ENCODE measurements around the gene CDAN1.

Gene CDAN1

DNA sequence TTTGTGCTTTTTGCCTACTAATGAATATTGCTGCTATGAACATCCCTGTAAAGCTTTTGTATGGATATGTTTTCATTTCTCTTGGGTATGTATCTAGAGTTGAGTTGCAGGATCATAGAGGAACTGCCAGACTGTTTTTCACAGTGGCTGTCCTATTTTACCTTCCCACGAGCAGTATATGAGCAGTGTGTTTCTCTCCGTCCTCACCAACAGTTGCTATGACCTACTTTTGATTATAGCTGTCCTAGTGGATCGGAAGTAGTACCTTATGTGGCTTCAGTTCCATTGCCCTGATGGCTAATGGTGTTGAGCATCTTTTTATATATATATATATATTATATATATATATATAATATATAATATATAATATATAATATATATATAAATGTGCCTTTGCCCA lies 25.2 kb downstream of the CDAN1 start:
- DNase-seq: no peak
- Histone ChIP-seq H3K36me3 (peaks cover 2% of the 10 kb centered on the region; the same call in 1 of the 2 replicates), H3K27ac (no peak overlapping the region), H3K27me3 (ENCODE audit: insufficient read depth, low read depth, severe bottlenecking) (no peaks in the 10 kb centered on the region), H3K9me3 (ENCODE audit: severe bottlenecking) (no peaks in the 10 kb centered on the region), H3K4me3 (ENCODE audit: low read depth, low read length) (no peak overlapping the region)
- TF ChIP-seq, protein P1, sequence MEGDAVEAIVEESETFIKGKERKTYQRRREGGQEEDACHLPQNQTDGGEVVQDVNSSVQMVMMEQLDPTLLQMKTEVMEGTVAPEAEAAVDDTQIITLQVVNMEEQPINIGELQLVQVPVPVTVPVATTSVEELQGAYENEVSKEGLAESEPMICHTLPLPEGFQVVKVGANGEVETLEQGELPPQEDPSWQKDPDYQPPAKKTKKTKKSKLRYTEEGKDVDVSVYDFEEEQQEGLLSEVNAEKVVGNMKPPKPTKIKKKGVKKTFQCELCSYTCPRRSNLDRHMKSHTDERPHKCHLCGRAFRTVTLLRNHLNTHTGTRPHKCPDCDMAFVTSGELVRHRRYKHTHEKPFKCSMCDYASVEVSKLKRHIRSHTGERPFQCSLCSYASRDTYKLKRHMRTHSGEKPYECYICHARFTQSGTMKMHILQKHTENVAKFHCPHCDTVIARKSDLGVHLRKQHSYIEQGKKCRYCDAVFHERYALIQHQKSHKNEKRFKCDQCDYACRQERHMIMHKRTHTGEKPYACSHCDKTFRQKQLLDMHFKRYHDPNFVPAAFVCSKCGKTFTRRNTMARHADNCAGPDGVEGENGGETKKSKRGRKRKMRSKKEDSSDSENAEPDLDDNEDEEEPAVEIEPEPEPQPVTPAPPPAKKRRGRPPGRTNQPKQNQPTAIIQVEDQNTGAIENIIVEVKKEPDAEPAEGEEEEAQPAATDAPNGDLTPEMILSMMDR (IDR thresholded peaks at IDR 0.05; ENCODE audit: low read depth, low read length): no peak

DNA sequence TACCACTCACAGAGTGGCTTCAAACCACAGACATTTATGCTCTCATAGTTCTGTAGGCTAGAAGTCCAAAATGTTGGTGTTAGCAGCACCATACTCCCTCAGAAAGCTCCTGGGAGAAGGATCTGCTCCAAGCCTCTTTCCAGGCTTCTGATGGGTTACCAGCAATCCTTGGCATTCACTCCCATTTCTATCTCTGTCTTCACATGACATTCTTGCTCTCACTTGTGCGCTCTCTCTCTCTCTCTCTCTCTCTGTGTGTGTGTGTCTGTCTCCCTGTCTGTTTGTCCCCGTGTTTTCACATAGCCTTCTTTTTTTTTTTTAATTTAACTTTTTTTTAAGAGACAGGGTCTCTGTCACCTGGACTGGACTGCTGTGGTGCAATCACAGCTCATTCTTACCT lies 26.3 kb downstream of the CDAN1 start:
- TF ChIP-seq, protein P1 (IDR thresholded peaks at IDR 0.05; ENCODE audit: low read depth, low read length): no peak
- DNase-seq: no peak
- H3K9me3 ChIP-seq (ENCODE audit: severe bottlenecking): no peaks in the 10 kb centered on the region
- no peak overlapping the region for H3K27ac ChIP-seq
- H3K36me3 ChIP-seq: peaks cover 2% of the 10 kb centered on the region; the same call in 1 of the 2 replicates
- no peak overlapping the region for H3K4me3 ChIP-seq (ENCODE audit: low read depth, low read length)
- H3K27me3 ChIP-seq (ENCODE audit: insufficient read depth, low read depth, severe bottlenecking): no peaks in the 10 kb centered on the region

DNA sequence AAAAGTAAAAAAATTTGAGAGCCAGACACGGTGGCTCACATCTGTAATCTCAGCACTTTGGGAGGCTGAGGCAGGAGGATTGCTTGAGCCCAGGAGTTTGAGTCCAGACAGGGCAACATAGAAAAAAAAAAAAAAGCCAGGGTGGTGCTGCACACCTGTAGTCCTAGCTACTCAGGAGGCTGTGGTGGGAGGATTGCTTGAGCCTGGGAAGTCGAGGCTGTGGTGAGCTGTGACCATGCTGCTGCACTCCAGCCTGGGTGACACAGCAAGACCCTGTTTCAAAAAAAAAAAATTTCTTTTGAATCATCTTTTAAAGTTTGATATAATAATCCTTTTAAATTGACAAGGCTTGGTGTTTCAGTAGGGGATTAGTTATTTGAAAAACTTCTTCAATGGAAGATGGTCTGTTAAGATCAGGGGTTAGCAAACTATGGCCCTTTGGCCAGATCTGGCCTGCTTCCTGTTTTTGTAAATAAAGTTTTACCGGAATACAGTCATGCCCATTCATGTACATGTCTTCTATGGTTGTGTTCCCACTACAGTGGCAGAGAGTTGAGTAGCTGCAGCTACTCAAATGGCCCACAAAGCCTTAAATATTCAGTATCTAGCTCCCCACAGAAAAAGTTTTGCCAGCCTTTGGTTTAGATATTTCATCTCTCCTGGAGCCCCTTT lies 28.9 kb downstream of the CDAN1 start:
- TF ChIP-seq, protein P1 (IDR thresholded peaks at IDR 0.05; ENCODE audit: low read depth, low read length): no peak
- Histone ChIP-seq H3K9me3 (ENCODE audit: severe bottlenecking) (no peaks in the 10 kb centered on the region), H3K36me3 (peaks cover 2% of the 10 kb centered on the region; the same call in 1 of the 2 replicates), H3K27ac (no peak overlapping the region), H3K4me3 (ENCODE audit: low read depth, low read length) (no peak overlapping the region), H3K27me3 (ENCODE audit: insufficient read depth, low read depth, severe bottlenecking) (no peaks in the 10 kb centered on the region)
- DNase-seq: no peak

DNA sequence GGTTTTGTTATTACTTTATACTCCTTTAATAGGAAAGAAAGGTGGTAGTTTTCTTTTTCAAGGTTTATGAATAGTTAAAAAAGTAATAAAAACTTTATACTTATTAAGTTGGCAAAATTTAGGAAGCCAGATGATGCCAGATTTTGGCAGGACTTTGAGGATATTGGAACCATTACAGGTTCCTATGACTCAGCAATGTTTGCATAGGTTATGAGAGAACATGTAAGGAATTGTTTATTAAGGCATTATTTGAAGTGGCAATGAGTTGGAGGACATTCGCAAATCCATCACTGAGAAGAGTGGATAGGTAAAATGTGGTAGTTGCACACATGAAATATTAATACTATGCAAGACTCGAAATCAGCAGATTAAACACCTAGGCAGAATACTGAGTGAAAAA lies 29.9 kb downstream of the CDAN1 start:
- Histone ChIP-seq H3K9me3 (ENCODE audit: severe bottlenecking) (no peaks in the 10 kb centered on the region), H3K27me3 (ENCODE audit: insufficient read depth, low read depth, severe bottlenecking) (no peaks in the 10 kb centered on the region), H3K36me3 (peaks cover 2% of the 10 kb centered on the region; the same call in 1 of the 2 replicates), H3K4me3 (ENCODE audit: low read depth, low read length) (no peak overlapping the region), H3K27ac (no peak overlapping the region)
- TF ChIP-seq, protein P1 (IDR thresholded peaks at IDR 0.05; ENCODE audit: low read depth, low read length): no peak
- DNase-seq: no peak

DNA sequence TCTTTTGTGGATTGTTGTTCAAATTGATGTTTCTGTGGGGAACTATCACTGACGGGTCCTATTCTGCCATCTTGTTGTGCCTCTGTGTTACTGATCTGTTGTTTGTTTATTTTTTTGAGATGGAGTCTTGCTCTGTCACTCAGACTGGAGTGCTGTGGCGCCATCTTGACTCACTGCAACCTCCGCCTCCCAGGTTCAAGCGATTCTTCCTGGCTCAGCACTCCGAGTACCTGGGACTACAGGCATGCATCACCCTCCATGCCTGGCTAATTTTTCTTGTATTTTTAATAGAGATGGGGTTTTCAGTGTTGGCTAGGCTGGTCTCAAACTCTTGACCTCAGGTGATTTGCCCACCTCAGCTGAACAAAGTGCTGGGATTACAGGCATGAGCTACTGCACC lies 31.6 kb downstream of the CDAN1 start:
- DNase-seq: no peak
- H3K4me3 ChIP-seq (ENCODE audit: low read depth, low read length): no peak overlapping the region
- H3K9me3 ChIP-seq (ENCODE audit: severe bottlenecking): no peaks in the 10 kb centered on the region
- TF ChIP-seq, protein P1 (IDR thresholded peaks at IDR 0.05; ENCODE audit: low read depth, low read length): no peak
- no peaks in the 10 kb centered on the region; the same call in 1 of the 2 replicates for H3K36me3 ChIP-seq
- H3K27me3 ChIP-seq (ENCODE audit: insufficient read depth, low read depth, severe bottlenecking): no peaks in the 10 kb centered on the region
- H3K27ac ChIP-seq: no peak overlapping the region

DNA sequence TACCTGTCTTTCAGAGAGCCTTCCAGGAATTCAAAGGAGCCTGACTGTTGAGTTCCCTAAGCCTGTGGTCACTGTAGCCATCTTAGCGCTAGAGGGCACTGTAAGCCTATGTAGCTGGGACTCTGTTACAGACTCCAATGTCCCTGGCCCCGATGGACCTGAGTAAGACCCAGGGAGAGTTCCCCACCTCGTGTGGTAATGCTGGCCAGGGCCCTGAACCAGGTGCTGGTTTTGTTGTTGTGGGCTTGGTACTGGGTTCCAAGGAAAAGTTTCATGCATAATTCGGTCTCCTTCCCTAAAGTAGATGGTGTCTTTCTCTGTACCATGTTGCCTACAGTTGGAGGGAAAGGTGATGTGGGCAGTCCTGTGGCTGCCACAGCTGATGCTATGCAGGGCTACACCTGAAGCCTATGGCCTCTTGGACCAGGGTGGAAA lies 32.4 kb downstream of the CDAN1 start:
- peak; percentile 74 for DNase-seq
- TF ChIP-seq, protein P1 (IDR thresholded peaks at IDR 0.05; ENCODE audit: low read depth, low read length): peak; percentile 90
- Histone ChIP-seq H3K9me3 (ENCODE audit: severe bottlenecking) (no peaks in the 10 kb centered on the region), H3K4me3 (ENCODE audit: low read depth, low read length) (no peak overlapping the region), H3K36me3 (peaks cover 2% of the 10 kb centered on the region), H3K27ac (no peak overlapping the region), H3K27me3 (ENCODE audit: insufficient read depth, low read depth, severe bottlenecking) (no peaks in the 10 kb centered on the region)

Measured in WERI-Rb-1 (cell line).